Measurements from ENCODE around the gene HPCAL1.

The HPCAL1 gene

GRCh38 chr2:10415640-10416039, 112.9 kb downstream of the HPCAL1 start:
- Histone ChIP-seq H3K4me1 (ENCODE audit: insufficient read depth, low read length, poor library complexity, severe bottlenecking) (no peaks in the 10 kb centered on the region), H4K20me1 (ENCODE audit: insufficient read depth, low read length, poor library complexity, severe bottlenecking) (no peaks in the 10 kb centered on the region), H3K36me3 (ENCODE audit: insufficient read depth, low read length) (peaks cover 14% of the 10 kb centered on the region; the same call in 1 of the 2 replicates), H3K27me3 (ENCODE audit: insufficient read depth, low read length, poor library complexity, severe bottlenecking) (no peaks in the 10 kb centered on the region), H2AFZ (ENCODE audit: low read length) (no peak overlapping the region), H3K9me3 (ENCODE audit: insufficient read depth, low read depth, low read length) (no peaks in the 10 kb centered on the region), H3K4me2 (ENCODE audit: low read depth, low read length, poor library complexity, severe bottlenecking) (no peak overlapping the region), H3K9me2 (replicated peaks; ENCODE audit: low read depth, low read length) (no peaks in the 10 kb centered on the region), H3K4me3 (ENCODE audit: low read length, poor library complexity, severe bottlenecking) (no peak overlapping the region), H3K79me2 (ENCODE audit: insufficient read depth, low read length) (no peaks in the 10 kb centered on the region; the same call in 1 of the 2 replicates), H3F3A (ENCODE audit: low read depth) (no peaks in the 10 kb centered on the region), H3K9ac (ENCODE audit: low read depth, low read length, poor library complexity, severe bottlenecking) (no peak overlapping the region)
- TF ChIP-seq CTCF (conservative IDR thresholded peaks at IDR 0.05; ENCODE audit: low read length) (no peak), EZH2phosphoT487 (IDR thresholded peaks at IDR 0.05; ENCODE audit: borderline replicate concordance) (no peak)

DNA sequence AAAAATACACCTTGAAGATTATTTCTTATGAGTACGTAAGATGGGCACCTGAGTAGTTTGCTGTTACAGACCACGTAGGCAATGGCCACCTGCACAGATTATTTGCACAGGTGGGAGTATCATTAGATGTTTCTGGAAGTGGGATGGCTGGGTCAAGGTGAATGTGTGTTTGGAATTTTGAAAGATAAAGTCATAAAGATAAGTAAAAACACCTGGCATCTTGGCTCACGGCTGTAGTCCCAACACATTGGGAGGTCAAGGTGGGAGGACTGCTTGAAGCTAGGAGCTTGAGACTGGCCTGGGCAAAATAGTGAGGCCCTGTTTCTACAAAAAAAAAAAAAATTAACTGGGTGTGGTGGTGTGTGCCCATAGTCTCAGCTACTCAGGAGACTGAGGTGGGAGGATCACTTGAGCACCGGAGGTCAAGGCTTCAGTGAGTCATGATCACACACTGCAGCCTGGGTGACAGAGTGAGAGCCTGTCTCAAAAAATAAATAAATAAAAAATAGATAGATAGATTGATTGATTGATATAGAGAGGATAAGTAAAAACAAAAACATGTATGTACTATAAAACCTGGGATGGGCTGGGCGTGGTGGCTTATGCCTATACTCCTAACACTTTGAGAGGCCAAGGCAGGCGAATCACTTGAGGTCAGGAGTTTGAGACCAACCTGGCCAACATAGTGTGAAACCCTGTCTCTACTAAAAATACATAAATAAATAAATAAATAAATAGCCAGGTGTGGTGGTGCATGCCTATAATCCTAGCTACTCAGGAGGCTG, 115.0 kb downstream of the HPCAL1 start:
- H3K9me3 ChIP-seq (ENCODE audit: insufficient read depth, low read depth, low read length): no peaks in the 10 kb centered on the region
- H3K9me2 ChIP-seq (replicated peaks; ENCODE audit: low read depth, low read length): no peaks in the 10 kb centered on the region
- no peaks in the 10 kb centered on the region for H3F3A ChIP-seq (ENCODE audit: low read depth)
- no peak overlapping the region for H3K4me3 ChIP-seq (ENCODE audit: low read length, poor library complexity, severe bottlenecking)
- no peaks in the 10 kb centered on the region for H4K20me1 ChIP-seq (ENCODE audit: insufficient read depth, low read length, poor library complexity, severe bottlenecking)
- no peak overlapping the region for H3K4me2 ChIP-seq (ENCODE audit: low read depth, low read length, poor library complexity, severe bottlenecking)
- no peaks in the 10 kb centered on the region for H3K27me3 ChIP-seq (ENCODE audit: insufficient read depth, low read length, poor library complexity, severe bottlenecking)
- no peaks in the 10 kb centered on the region; the same call in 1 of the 2 replicates for H3K79me2 ChIP-seq (ENCODE audit: insufficient read depth, low read length)
- H3K4me1 ChIP-seq (ENCODE audit: insufficient read depth, low read length, poor library complexity, severe bottlenecking): no peaks in the 10 kb centered on the region
- H3K36me3 ChIP-seq (ENCODE audit: insufficient read depth, low read length): peaks cover 25% of the 10 kb centered on the region; the same call in 1 of the 2 replicates
- no peak overlapping the region for H2AFZ ChIP-seq (ENCODE audit: low read length)
- H3K9ac ChIP-seq (ENCODE audit: low read depth, low read length, poor library complexity, severe bottlenecking): no peak overlapping the region
- no peak for TF ChIP-seq EZH2phosphoT487 (IDR thresholded peaks at IDR 0.05; ENCODE audit: borderline replicate concordance)
- no peak for TF ChIP-seq CTCF (conservative IDR thresholded peaks at IDR 0.05; ENCODE audit: low read length)

- H3K4me2 ChIP-seq (ENCODE audit: low read depth, low read length, poor library complexity, severe bottlenecking): no peak overlapping the region
- TF ChIP-seq EZH2phosphoT487 (IDR thresholded peaks at IDR 0.05; ENCODE audit: borderline replicate concordance) (no peak), CTCF (conservative IDR thresholded peaks at IDR 0.05; ENCODE audit: low read length) (no peak)
- no peak overlapping the region for H3K4me3 ChIP-seq (ENCODE audit: low read length, poor library complexity, severe bottlenecking)
- no peaks in the 10 kb centered on the region for H3K9me3 ChIP-seq (ENCODE audit: insufficient read depth, low read depth, low read length)
- H3K27me3 ChIP-seq (ENCODE audit: insufficient read depth, low read length, poor library complexity, severe bottlenecking): no peaks in the 10 kb centered on the region
- H3K4me1 ChIP-seq (ENCODE audit: insufficient read depth, low read length, poor library complexity, severe bottlenecking): no peaks in the 10 kb centered on the region
- no peak overlapping the region for H2AFZ ChIP-seq (ENCODE audit: low read length)
- peaks cover 42% of the 10 kb centered on the region; the same call in 1 of the 2 replicates for H3K36me3 ChIP-seq (ENCODE audit: insufficient read depth, low read length)
- no peaks in the 10 kb centered on the region; the same call in 1 of the 2 replicates for H3K79me2 ChIP-seq (ENCODE audit: insufficient read depth, low read length)
- H4K20me1 ChIP-seq (ENCODE audit: insufficient read depth, low read length, poor library complexity, severe bottlenecking): no peaks in the 10 kb centered on the region
- H3K9ac ChIP-seq (ENCODE audit: low read depth, low read length, poor library complexity, severe bottlenecking): no peak overlapping the region
- no peaks in the 10 kb centered on the region for H3F3A ChIP-seq (ENCODE audit: low read depth)
- H3K9me2 ChIP-seq (replicated peaks; ENCODE audit: low read depth, low read length): no peaks in the 10 kb centered on the region
These were observed 117.0 kb downstream of the HPCAL1 start for GRCh38 chr2:10419553-10420257.

Measured in Loucy (cell line).